K562 (cell line): ENCODE results near the gene LIMS1. TPM values are rescaled to one million over a fixed set of nuclear protein-coding genes. Genes with fewer than 3 reads are reported as not detected.

Experiments used
- ADNP ChIP-seq: fragments of 200-800 bp; sonication (Bioruptor generic); IDR thresholded peaks from 2 replicates; pipeline ENCODE4 v1.6.1; 2016; ENCODE audit warnings: missing genetic modification characterization, missing compliant biosample characterization
- BRCA1 ChIP-seq, 2 experiments: fragments of 450-650 bp in 1 of 2; sonication (generic) in 1 of 2; formaldehyde crosslinking in 1 of 2; IDR thresholded peaks; 2 replicates each; pipeline versions ENCODE4 v1.5.0 to v1.6.1; 2017 to 2020; ENCODE audit warnings: mild to moderate bottlenecking in 1 of 2, missing genetic modification reagents in 1 of 2
- FOXJ3 ChIP-seq: sonication (generic); formaldehyde crosslinking; IDR thresholded peaks from 2 replicates; pipeline ENCODE4 v1.4.0; 2020; ENCODE audit warnings: mild to moderate bottlenecking, missing genetic modification reagents
- GABPB2 ChIP-seq: fragments of 250-450 bp; sonication (Bioruptor Pico); conservative IDR thresholded peaks from 2 replicates; pipeline ENCODE4 v1.5.1; 2021; ENCODE audit warnings: mild to moderate bottlenecking
- GATA2 ChIP-seq: sonication (generic); formaldehyde crosslinking; IDR thresholded peaks from 2 replicates; pipeline ENCODE4 v1.4.0; 2020; ENCODE audit warnings: mild to moderate bottlenecking, missing genetic modification reagents
- HNRNPLL ChIP-seq: fragments of 200-400 bp; formaldehyde crosslinking; IDR thresholded peaks from 2 replicates; pipeline ENCODE4 v1.6.1; 2017; ENCODE audit warnings: low read length, low read depth, mild to moderate bottlenecking; ENCODE audit not compliant: poor library complexity, severe bottlenecking
- KDM5B ChIP-seq: fragments of 200-600 bp; sonication (generic); IDR thresholded peaks from 2 replicates; pipeline ENCODE4 v1.6.1; 2012; ENCODE audit warnings: low read depth, mild to moderate bottlenecking, moderate library complexity, low read length, control low read depth, inconsistent platforms; ENCODE audit not compliant: insufficient replicate concordance
- MEIS2 ChIP-seq: fragments of 450-650 bp; IDR thresholded peaks from 2 replicates; pipeline ENCODE4 v1.6.1; 2014; ENCODE audit warnings: mild to moderate bottlenecking; ENCODE audit not compliant: partially characterized antibody
- PCBP2 ChIP-seq: fragments of 200-400 bp; formaldehyde crosslinking; IDR thresholded peaks from 2 replicates; pipeline ENCODE4 v1.6.1; 2018; ENCODE audit warnings: low read length, low read depth, mild to moderate bottlenecking, moderate library complexity; ENCODE audit not compliant: poor library complexity, severe bottlenecking
- SMAD3 ChIP-seq: fragments of 450-650 bp; formaldehyde crosslinking; conservative IDR thresholded peaks from 2 replicates; pipeline ENCODE4 v1.4.0; 2020; ENCODE audit warnings: mild to moderate bottlenecking
- SMARCE1 ChIP-seq: fragments of 450-650 bp; IDR thresholded peaks from 2 replicates; pipeline ENCODE4 v1.7.1; 2016; ENCODE audit warnings: mild to moderate bottlenecking
- SPI1 ChIP-seq: IDR thresholded peaks from 2 replicates; pipeline ENCODE4 v1.6.1; 2011; ENCODE audit warnings: low read depth, low read length, control low read depth, borderline replicate concordance
- STAT5A ChIP-seq: IDR thresholded peaks from 2 replicates; pipeline ENCODE4 v1.6.1; 2012; ENCODE audit warnings: low read length, inconsistent platforms, borderline replicate concordance
- TEAD4 ChIP-seq, 2 experiments: sonication (generic) in 1 of 2; formaldehyde crosslinking in 1 of 2; IDR thresholded peaks; 2 replicates each; pipeline versions ENCODE4 v1.6.1 to v1.8.0; 2012 to 2022; ENCODE audit warnings: borderline replicate concordance in 1 of 2, inconsistent platforms in 1 of 2, low read length in 1 of 2, mild to moderate bottlenecking in 1 of 2, missing genetic modification reagents in 1 of 2
- ZBTB7A ChIP-seq: IDR thresholded peaks from 2 replicates; pipeline ENCODE4 v1.6.1; 2011; ENCODE audit warnings: low read depth, mild to moderate bottlenecking, low read length, moderate library complexity, borderline replicate concordance; ENCODE audit not compliant: control insufficient read depth
- ZNF175 ChIP-seq: fragments of 200-800 bp; sonication (Bioruptor generic); IDR thresholded peaks from 2 replicates; pipeline ENCODE4 v1.6.1; 2016; ENCODE audit warnings: low read depth, mild to moderate bottlenecking, missing genetic modification characterization, missing compliant biosample characterization
- ZNF766 ChIP-seq: fragments of 200-800 bp; sonication (Bioruptor generic); conservative IDR thresholded peaks from 2 replicates; pipeline ENCODE4 v1.6.1; 2016; ENCODE audit warnings: missing genetic modification characterization, missing compliant biosample characterization
- polyA plus RNA-seq, 8 experiments: library from polyadenylated mRNA; depleted of rRNA in 4 of 8; stranded (reverse) in 5 of 8; unstranded in 3 of 8; fragments of >200 nt; fragmentation: Nextera tagmentation in 2 of 8; fragmentation: Illumina TruSeq in 1 of 8; extraction: Ambion mirVana in 2 of 8; extraction: Trizol in 1 of 8; gene quantifications; 2 replicates each; pipeline versions ENCODE4 v1.2.1 to v1.2.3, GENCODE V29; 2011 to 2014; ENCODE audit warnings: inconsistent platforms in 1 of 8, missing spikeins in 1 of 8
- total RNA-seq, 7 experiments: library from RNA; depleted of rRNA in 6 of 7; stranded (reverse); fragments of >200 nt in 6 of 7; fragmentation: Illumina TruSeq in 2 of 7; extraction: Trizol in 2 of 7; gene quantifications; 2 replicates each; pipeline versions ENCODE4 v1.2.1 to v1.2.3, GENCODE V29; 2011 to 2021; ENCODE audit warnings: low replicate concordance in 1 of 7
- TF ChIP-seq, protein P1 (sequence below): sonication (generic); formaldehyde crosslinking; IDR thresholded peaks from 2 replicates; pipeline ENCODE4 v1.8.1; 2023; ENCODE audit warnings: mild to moderate bottlenecking, missing genetic modification reagents
- TF ChIP-seq, protein P2 (sequence below): fragments of 450-650 bp; IDR thresholded peaks from 2 replicates; pipeline ENCODE4 v1.6.1; 2017; ENCODE audit warnings: mild to moderate bottlenecking, moderate library complexity
- TF ChIP-seq, protein P3 (sequence below): IDR thresholded peaks from 2 replicates; pipeline ENCODE4 v1.6.1; 2011; ENCODE audit not compliant: insufficient read length; ENCODE audit errors: extremely low read depth
- TF ChIP-seq, protein P4 (sequence below): sonication (generic); formaldehyde crosslinking; IDR thresholded peaks from 2 replicates; pipeline ENCODE4 v1.8.1; 2023; ENCODE audit warnings: mild to moderate bottlenecking, missing genetic modification reagents

LIMS1 gene
- total and polyA plus RNA-seq, 9 of the 15 experiments (the other 6 are each of a cell fraction or from before 2014, with no cell fraction given) = 52.8 to 134 (median 81.0) TPM

DNA sequence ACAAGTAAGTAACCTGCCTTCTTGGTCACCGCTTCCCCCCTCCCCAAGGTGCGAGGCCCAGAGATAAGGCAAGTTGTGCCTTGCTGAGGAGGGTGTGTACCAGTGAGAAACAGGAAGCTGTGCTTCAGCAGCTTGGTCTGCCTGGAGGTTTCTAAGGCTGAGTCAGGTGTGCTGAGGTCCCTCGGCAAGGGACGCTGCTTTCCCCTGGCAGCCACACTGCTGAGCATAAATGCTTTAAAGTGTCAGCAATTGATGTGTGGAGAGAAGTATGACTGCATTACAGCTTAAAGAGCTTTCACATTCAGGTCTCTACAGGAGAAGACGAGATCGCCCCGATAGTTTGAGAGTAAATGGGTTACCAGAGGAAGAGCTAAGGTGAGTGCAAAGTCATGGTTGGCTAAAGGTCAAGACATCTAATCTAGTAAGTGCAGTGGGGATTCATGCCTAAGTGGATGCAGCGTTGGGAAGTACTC is 86.9 kb downstream of the LIMS1 start (continued):
- TF ChIP-seq, protein P1, sequence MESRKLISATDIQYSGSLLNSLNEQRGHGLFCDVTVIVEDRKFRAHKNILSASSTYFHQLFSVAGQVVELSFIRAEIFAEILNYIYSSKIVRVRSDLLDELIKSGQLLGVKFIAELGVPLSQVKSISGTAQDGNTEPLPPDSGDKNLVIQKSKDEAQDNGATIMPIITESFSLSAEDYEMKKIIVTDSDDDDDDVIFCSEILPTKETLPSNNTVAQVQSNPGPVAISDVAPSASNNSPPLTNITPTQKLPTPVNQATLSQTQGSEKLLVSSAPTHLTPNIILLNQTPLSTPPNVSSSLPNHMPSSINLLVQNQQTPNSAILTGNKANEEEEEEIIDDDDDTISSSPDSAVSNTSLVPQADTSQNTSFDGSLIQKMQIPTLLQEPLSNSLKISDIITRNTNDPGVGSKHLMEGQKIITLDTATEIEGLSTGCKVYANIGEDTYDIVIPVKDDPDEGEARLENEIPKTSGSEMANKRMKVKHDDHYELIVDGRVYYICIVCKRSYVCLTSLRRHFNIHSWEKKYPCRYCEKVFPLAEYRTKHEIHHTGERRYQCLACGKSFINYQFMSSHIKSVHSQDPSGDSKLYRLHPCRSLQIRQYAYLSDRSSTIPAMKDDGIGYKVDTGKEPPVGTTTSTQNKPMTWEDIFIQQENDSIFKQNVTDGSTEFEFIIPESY (CRISPR knock-in tag) = no peak
- peak; percentile 72 for TF ChIP-seq SMARCE1
- TF ChIP-seq, protein P2, sequence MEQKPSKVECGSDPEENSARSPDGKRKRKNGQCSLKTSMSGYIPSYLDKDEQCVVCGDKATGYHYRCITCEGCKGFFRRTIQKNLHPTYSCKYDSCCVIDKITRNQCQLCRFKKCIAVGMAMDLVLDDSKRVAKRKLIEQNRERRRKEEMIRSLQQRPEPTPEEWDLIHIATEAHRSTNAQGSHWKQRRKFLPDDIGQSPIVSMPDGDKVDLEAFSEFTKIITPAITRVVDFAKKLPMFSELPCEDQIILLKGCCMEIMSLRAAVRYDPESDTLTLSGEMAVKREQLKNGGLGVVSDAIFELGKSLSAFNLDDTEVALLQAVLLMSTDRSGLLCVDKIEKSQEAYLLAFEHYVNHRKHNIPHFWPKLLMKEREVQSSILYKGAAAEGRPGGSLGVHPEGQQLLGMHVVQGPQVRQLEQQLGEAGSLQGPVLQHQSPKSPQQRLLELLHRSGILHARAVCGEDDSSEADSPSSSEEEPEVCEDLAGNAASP = no peak
- peak; percentile 81 for TF ChIP-seq ZNF766 (CRISPR knock-in tag)
- TF ChIP-seq GATA2 (CRISPR knock-in tag) = 0 out of 2 replicates have a peak, but pooled peaks have one; percentile 42
- TF ChIP-seq, protein P3, sequence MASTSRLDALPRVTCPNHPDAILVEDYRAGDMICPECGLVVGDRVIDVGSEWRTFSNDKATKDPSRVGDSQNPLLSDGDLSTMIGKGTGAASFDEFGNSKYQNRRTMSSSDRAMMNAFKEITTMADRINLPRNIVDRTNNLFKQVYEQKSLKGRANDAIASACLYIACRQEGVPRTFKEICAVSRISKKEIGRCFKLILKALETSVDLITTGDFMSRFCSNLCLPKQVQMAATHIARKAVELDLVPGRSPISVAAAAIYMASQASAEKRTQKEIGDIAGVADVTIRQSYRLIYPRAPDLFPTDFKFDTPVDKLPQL = no peak
- peak; percentile 78; the same call in 1 of the 2 replicates for TF ChIP-seq ZBTB7A
- no peak for TF ChIP-seq KDM5B
- TF ChIP-seq SPI1 = peak; percentile 66; the same call in 1 of the 2 replicates
- no peak for TF ChIP-seq ZNF175 (CRISPR knock-in tag)
- TF ChIP-seq BRCA1 (IDR thresholded peaks at IDR 0.05) = no peak
- no peak for TF ChIP-seq BRCA1 (CRISPR knock-in tag; IDR thresholded peaks at IDR 0.05)
- TF ChIP-seq GABPB2 = no peak
- no peak for TF ChIP-seq SMAD3 (CRISPR knock-in tag)
- TF ChIP-seq TEAD4 (IDR thresholded peaks at IDR 0.05; ENCODE audit: low read length) = peak; percentile 35; the same call in 1 of the 2 replicates
- no peak for TF ChIP-seq TEAD4 (CRISPR knock-in tag; IDR thresholded peaks at IDR 0.05; ENCODE audit: borderline replicate concordance)
- no peak for TF ChIP-seq ADNP
- peak; percentile 1 for TF ChIP-seq MEIS2
- TF ChIP-seq PCBP2 = no peak
- no peak for TF ChIP-seq STAT5A
- no peak for TF ChIP-seq FOXJ3
- TF ChIP-seq, protein P4, sequence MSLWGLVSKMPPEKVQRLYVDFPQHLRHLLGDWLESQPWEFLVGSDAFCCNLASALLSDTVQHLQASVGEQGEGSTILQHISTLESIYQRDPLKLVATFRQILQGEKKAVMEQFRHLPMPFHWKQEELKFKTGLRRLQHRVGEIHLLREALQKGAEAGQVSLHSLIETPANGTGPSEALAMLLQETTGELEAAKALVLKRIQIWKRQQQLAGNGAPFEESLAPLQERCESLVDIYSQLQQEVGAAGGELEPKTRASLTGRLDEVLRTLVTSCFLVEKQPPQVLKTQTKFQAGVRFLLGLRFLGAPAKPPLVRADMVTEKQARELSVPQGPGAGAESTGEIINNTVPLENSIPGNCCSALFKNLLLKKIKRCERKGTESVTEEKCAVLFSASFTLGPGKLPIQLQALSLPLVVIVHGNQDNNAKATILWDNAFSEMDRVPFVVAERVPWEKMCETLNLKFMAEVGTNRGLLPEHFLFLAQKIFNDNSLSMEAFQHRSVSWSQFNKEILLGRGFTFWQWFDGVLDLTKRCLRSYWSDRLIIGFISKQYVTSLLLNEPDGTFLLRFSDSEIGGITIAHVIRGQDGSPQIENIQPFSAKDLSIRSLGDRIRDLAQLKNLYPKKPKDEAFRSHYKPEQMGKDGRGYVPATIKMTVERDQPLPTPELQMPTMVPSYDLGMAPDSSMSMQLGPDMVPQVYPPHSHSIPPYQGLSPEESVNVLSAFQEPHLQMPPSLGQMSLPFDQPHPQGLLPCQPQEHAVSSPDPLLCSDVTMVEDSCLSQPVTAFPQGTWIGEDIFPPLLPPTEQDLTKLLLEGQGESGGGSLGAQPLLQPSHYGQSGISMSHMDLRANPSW = no peak
- TF ChIP-seq HNRNPLL = no peak
